Central memory CD4-positive, alpha-beta T cell (primary cell): ENCODE results near the gene HMGCS1.
"Not testable (repeated sequence)": the region's sequence is repeated elsewhere in the genome, so short reads cannot be mapped to it uniquely, and the experiment has no call there.

Experiments used
- DNase-seq: peaks from one replicate; pipeline ENCODE4 v3.0.0; 2022

Gene HMGCS1

DNA sequence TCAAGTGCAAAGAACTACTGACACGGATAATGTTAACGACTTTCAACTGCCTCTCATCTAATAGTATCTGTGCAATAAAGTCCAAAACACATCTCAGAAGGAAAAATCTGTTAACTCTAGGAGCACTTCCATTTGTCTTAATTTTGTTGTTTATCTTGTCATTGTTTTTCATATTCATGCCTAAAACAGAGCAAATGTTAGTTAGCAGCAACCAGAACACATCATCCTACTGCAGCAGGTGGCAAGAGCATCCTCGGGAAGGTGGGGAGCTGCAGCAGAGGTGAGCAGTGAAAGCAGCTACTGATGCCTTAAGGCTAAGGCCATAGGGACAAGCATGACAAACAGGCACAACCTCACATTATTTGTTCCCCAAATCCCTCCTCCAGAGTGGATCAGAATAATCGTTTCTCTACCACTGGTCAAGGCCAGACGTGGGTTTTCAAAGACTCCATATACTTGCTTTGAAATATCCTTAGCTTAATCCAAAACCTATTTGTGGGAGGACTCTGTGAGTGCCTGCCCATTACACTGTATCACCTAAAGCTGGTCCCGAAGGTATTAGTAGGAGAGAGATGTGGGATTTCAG lies 1.0 kb downstream of the HMGCS1 start:
- DNase-seq: no peak

- no peak for DNase-seq
Measured at GRCh38 chr5:43309637-43310036, 3.6 kb downstream of the HMGCS1 start.

- no peak for DNase-seq
Measured at GRCh38 chr5:43309122-43309521, 4.1 kb downstream of the HMGCS1 start.

DNA sequence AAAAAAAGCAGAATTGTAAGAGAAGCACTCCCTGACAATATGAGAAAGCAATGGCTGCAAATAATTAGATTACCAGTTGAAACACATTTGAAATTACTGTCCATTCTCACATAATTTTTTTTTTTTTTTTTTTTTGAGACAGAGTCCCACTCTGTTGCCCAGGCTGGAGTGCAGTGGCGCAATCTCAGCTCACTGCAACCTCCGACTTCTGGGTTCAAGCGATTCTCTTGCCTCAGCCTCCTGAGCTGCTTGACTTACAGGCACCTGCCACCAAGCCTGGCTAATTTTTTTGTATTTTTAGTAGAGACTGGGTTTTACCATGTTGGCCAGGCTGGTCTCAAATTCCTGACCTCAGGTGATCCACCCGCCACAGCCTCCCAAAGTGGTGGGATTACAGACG lies 6.3 kb downstream of the HMGCS1 start:
- DNase-seq: not testable (repeated sequence)

DNA sequence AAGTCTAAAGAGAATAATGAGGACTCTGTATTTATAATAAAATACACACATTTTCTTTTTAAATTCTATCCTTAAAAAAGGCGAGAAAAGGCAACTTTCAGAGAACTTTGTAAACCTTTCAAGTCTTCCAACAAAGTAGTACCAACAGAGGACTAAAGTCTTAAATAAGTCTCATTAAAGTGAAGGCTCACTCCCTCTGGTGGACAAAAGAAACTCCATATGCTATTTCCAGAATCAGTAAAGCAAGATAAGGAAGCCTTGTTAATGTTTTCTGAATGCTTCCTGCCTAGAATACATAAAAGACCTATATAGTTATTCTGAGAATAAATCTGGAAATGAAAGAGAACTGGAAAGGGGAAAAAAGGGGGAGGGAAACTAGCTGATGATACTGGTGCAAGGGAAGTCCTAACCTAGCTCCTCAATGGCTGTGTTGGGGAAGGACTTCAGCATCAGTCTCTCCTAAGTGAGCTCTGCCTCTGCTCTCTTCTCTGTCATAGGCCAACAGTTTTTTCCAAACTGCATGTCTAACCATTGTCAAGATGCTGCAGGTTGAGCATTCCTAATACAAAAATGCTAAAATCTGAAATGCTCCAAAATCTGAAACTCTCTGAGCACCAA lies 7.2 kb downstream of the HMGCS1 start:
- peak; percentile 45 for DNase-seq

- no peak for DNase-seq
Measured at GRCh38 chr5:43304525-43304924, 8.7 kb downstream of the HMGCS1 start.

- DNase-seq: no peak
Measured at GRCh38 chr5:43303242-43303641, 10.0 kb downstream of the HMGCS1 start.

- DNase-seq: no peak
Measured at GRCh38 chr5:43302481-43302880, 10.7 kb downstream of the HMGCS1 start.

GRCh38 chr5:43301653-43302091 lies 11.5 kb downstream of the HMGCS1 start:
- no peak for DNase-seq

- DNase-seq: no peak
Measured at GRCh38 chr5:43300112-43300511, 13.1 kb downstream of the HMGCS1 start.

- no peak for DNase-seq
Measured at GRCh38 chr5:43298443-43298842, 14.8 kb downstream of the HMGCS1 start.

GRCh38 chr5:43296835-43297234 lies 16.4 kb downstream of the HMGCS1 start:
- DNase-seq: no peak

GRCh38 chr5:43295202-43295601 lies 18.0 kb downstream of the HMGCS1 start:
- DNase-seq: no peak

- DNase-seq: no peak
Measured at GRCh38 chr5:43294226-43294625, 19.0 kb downstream of the HMGCS1 start.

DNA sequence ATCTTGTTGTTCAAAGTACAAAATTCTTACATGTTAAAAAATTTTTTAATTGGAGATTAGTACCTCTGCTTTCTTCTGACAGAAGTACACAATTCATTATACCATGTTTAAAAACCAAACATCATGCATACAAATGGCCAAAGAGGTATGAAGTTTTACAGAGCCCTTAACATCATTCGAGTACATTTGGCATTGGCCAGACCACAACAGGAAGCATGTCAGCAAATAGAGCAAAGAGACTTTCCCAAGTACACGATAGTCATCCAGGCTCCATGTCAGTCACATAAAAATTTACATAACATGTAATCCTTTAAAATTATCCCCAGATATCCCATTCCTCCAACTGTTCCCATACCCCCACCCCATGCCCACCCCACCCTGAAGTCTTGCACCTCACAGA lies 22.5 kb downstream of the HMGCS1 start:
- no peak for DNase-seq

GRCh38 chr5:43288269-43288831 lies 24.9 kb downstream of the HMGCS1 start:
- no peak for DNase-seq

GRCh38 chr5:43287493-43287892 lies 25.7 kb downstream of the HMGCS1 start:
- no peak for DNase-seq

GRCh38 chr5:43286623-43287022 lies 26.6 kb downstream of the HMGCS1 start:
- no peak for DNase-seq

- no peak for DNase-seq
Measured at GRCh38 chr5:43281840-43282658, 31.2 kb downstream of the HMGCS1 start.

DNA sequence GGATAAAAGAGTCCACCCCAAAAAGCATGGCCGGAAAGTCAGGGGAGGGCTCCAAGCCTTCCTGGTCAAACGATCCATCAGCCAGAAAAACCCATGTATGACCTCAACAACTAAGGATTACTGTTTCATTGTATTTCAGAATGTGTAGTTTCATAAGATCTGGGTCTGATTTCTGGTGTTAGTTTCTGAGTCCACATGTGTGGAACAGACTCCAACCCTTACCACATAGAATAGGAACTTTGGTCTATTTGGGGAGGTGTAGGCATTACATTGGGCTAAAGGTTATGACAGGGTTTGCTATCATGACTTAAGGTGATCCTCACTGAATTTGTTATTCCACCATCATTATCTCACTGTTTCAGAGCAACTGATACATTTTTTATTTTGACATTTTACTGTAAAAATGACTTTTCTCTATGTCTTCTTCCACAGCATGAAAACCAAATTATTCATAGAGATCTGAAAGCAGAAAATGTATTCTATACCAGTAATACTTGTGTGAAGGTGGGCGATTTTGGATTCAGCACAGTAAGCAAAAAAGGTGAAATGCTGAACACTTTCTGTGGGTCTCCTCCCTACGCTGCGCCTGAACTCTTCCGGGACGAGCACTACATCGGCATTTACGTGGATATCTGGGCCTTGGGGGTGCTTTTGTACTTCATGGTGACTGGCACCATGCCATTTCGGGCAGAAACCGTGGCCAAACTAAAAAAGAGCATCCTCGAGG lies 33.5 kb downstream of the HMGCS1 start:
- DNase-seq: no peak

DNA sequence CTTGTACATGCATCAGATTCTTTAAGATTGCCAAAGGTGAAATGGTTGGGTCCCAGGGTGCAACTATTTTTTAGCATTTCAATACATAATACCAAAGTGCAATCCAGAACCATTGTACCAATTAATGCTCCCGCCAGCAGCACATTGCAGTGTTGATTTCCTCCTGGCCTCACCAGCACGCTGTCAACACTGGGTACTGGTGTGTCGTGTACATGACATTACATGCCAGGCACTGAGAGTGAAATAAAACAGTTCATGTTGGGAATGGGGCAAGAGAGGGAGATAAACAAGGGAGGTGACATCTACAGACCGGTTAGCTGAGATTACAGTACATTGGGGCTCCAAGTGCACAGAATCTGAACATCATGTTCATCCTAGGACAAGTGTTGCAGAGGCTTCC lies 37.8 kb downstream of the HMGCS1 start:
- no peak for DNase-seq

- no peak for DNase-seq
Measured at GRCh38 chr5:43274435-43275114, 38.6 kb downstream of the HMGCS1 start.
